H9 (cell line): ENCODE measurements around the gene PCNX2. TPM values are rescaled to one million over a fixed set of nuclear protein-coding genes. Genes with fewer than 3 reads are reported as not detected.

Source experiments
- DNase-seq: peaks from one replicate; pipeline ENCODE4 v3.0.0-alpha.2; 2017
- H2AFZ ChIP-seq: one replicate; pipeline ENCODE4 v1.6.1; 2013; ENCODE audit warnings: mild to moderate bottlenecking, low read length, control low read depth, moderate library complexity
- H2AK5ac ChIP-seq: 2 replicates; pipeline ENCODE4 v1.6.1; 2013; ENCODE audit warnings: low read length, control low read depth, mixed read lengths; ENCODE audit not compliant: insufficient read length
- H2BK120ac ChIP-seq: one replicate; pipeline ENCODE4 v1.6.1; 2013; ENCODE audit warnings: low read depth, mild to moderate bottlenecking, low read length, control low read depth, inconsistent platforms; ENCODE audit not compliant: poor library complexity, severe bottlenecking
- H2BK12ac ChIP-seq: 2 replicates; pipeline ENCODE4 v1.6.1; 2013; ENCODE audit warnings: low read length, control low read depth, mixed read lengths, low read depth; ENCODE audit not compliant: insufficient read length
- H2BK15ac ChIP-seq: 2 replicates; pipeline ENCODE4 v1.6.1; 2013; ENCODE audit warnings: low read depth, low read length, control low read depth
- H2BK20ac ChIP-seq: one replicate; pipeline ENCODE4 v1.6.1; 2013; ENCODE audit warnings: low read depth, mild to moderate bottlenecking, low read length, control low read depth, inconsistent platforms; ENCODE audit not compliant: poor library complexity, severe bottlenecking
- H2BK5ac ChIP-seq: 2 replicates; pipeline ENCODE4 v1.6.1; 2013; ENCODE audit warnings: low read length, control low read depth, mixed read lengths; ENCODE audit not compliant: insufficient read length
- H3K14ac ChIP-seq: 2 replicates; pipeline ENCODE4 v1.6.1; 2013; ENCODE audit warnings: low read length, control low read depth; ENCODE audit not compliant: insufficient read depth
- H3K18ac ChIP-seq: 2 replicates; pipeline ENCODE4 v1.6.1; 2013; ENCODE audit warnings: low read depth, mild to moderate bottlenecking, mixed read lengths, low read length, control low read depth; ENCODE audit not compliant: insufficient read length
- H3K23ac ChIP-seq: 2 replicates; pipeline ENCODE4 v1.6.1; 2013; ENCODE audit warnings: low read length, control low read depth, mixed read lengths, low read depth; ENCODE audit not compliant: insufficient read length
- H3K23me2 ChIP-seq: 2 replicates; pipeline ENCODE4 v1.6.1; 2013; ENCODE audit warnings: low read depth, mild to moderate bottlenecking, mixed read lengths, low read length, control low read depth; ENCODE audit not compliant: insufficient read length, poor library complexity, severe bottlenecking
- H3K27ac ChIP-seq: 2 replicates; pipeline ENCODE4 v1.5.1; 2013; ENCODE audit warnings: low read length, control low read depth, mixed read lengths, low read depth; ENCODE audit not compliant: insufficient read length
- H3K27me3 ChIP-seq: 2 replicates; pipeline ENCODE4 v1.6.1; 2013; ENCODE audit warnings: low read length, control low read depth, inconsistent platforms; ENCODE audit not compliant: insufficient read depth
- H3K4ac ChIP-seq: 2 replicates; pipeline ENCODE4 v1.6.1; 2013; ENCODE audit warnings: low read depth, mild to moderate bottlenecking, control low read depth, inconsistent platforms, low read length, moderate library complexity
- H3K4me1 ChIP-seq: 2 replicates; pipeline ENCODE4 v1.6.1; 2013; ENCODE audit warnings: low read length, control low read depth, inconsistent platforms; ENCODE audit not compliant: insufficient read depth
- H3K4me2 ChIP-seq: 2 replicates; pipeline ENCODE4 v1.6.1; 2013; ENCODE audit warnings: low read length, control low read depth, mixed read lengths; ENCODE audit not compliant: insufficient read length, insufficient read depth
- H3K56ac ChIP-seq: 2 replicates; pipeline ENCODE4 v1.6.1; 2013; ENCODE audit warnings: low read depth, mild to moderate bottlenecking, mixed read lengths, low read length, control low read depth; ENCODE audit not compliant: insufficient read length
- H3K79me1 ChIP-seq: 2 replicates; pipeline ENCODE4 v1.6.1; 2013; ENCODE audit warnings: low read depth, mild to moderate bottlenecking, moderate library complexity, low read length, control low read depth, inconsistent platforms; ENCODE audit not compliant: insufficient read depth, poor library complexity, severe bottlenecking
- H3K79me2 ChIP-seq: 2 replicates; pipeline ENCODE4 v1.6.1; 2013; ENCODE audit warnings: low read length, control low read depth, inconsistent platforms; ENCODE audit not compliant: insufficient read depth
- H3K9ac ChIP-seq: 2 replicates; pipeline ENCODE4 v1.6.1; 2013; ENCODE audit warnings: low read length, control low read depth, mixed read lengths; ENCODE audit not compliant: insufficient read length; ENCODE audit errors: extremely low read depth
- H3K9me3 ChIP-seq: one replicate; pipeline ENCODE4 v1.6.1; 2013; ENCODE audit warnings: low read depth, low read length, inconsistent platforms; ENCODE audit not compliant: control insufficient read depth
- H3T11ph ChIP-seq: one replicate; pipeline ENCODE4 v1.6.1; 2013; ENCODE audit warnings: mild to moderate bottlenecking, low read length, control low read depth, inconsistent platforms
- H4K20me1 ChIP-seq: one replicate; pipeline ENCODE4 v1.6.1; 2013; ENCODE audit not compliant: control insufficient read depth, insufficient read length, insufficient read depth
- H4K5ac ChIP-seq: 2 replicates; pipeline ENCODE4 v1.6.1; 2013; ENCODE audit warnings: low read depth, mild to moderate bottlenecking, mixed read lengths, low read length, control low read depth; ENCODE audit not compliant: insufficient read length
- H4K8ac ChIP-seq: replicated peaks from 2 replicates; pipeline ENCODE4 v1.6.1; 2013; ENCODE audit warnings: low read length, control low read depth, mixed read lengths, low read depth; ENCODE audit not compliant: insufficient read length
- H4K91ac ChIP-seq: 2 replicates; pipeline ENCODE4 v1.6.1; 2013; ENCODE audit warnings: low read depth, mild to moderate bottlenecking, moderate library complexity, mixed read lengths, low read length, control low read depth; ENCODE audit not compliant: insufficient read length
- H3K27ac Mint-ChIP-seq, 3 experiments: 2 replicates in 2 of 3; 3 replicates in 1 of 3; pipeline ENCODE4 v1.8.0; 2020 to 2021; ENCODE audit warnings: mixed read lengths in 3 of 3, mild to moderate bottlenecking in 1 of 3, moderate library complexity in 1 of 3
- H3K27me3 Mint-ChIP-seq: 2 replicates; pipeline ENCODE4 v1.8.0; 2021; ENCODE audit warnings: low read depth, mild to moderate bottlenecking, moderate library complexity, mixed read lengths
- H3K36me3 Mint-ChIP-seq, 3 experiments: 2 replicates in 2 of 3; 3 replicates in 1 of 3; pipeline ENCODE4 v1.8.0; 2020 to 2021; ENCODE audit warnings: low read depth in 3 of 3, mixed read lengths in 3 of 3; ENCODE audit not compliant: insufficient read depth in 1 of 3
- H3K4me1 Mint-ChIP-seq, 2 experiments: 2 replicates each; pipeline ENCODE4 v1.8.0; 2020; ENCODE audit warnings: mixed read lengths in 2 of 2
- H3K4me3 Mint-ChIP-seq, 2 experiments: 2 replicates in 1 of 2; 3 replicates in 1 of 2; pipeline ENCODE4 v1.8.0; 2020 to 2021; ENCODE audit warnings: mild to moderate bottlenecking in 2 of 2, mixed read lengths in 2 of 2, moderate library complexity in 1 of 2
- H3K9me3 Mint-ChIP-seq, 2 experiments: 2 replicates in 1 of 2; 3 replicates in 1 of 2; pipeline ENCODE4 v1.8.0; 2020; ENCODE audit warnings: mild to moderate bottlenecking in 2 of 2, mixed read lengths in 2 of 2, moderate library complexity in 1 of 2
- CTCF ChIP-seq: fragments of 200-600 bp; sonication (generic); conservative IDR thresholded peaks from 3 replicates; pipeline ENCODE4 v1.8.0; 2021; ENCODE audit warnings: antibody characterized with exemption, mild to moderate bottlenecking
- WGBS: extraction: QIAGEN DNeasy Blood & Tissue Kit; methylation state at CpG from one replicate; pipeline ENCODE4 v1.1.7; 2013; ENCODE audit warnings: missing lambda C conversion rate, low lambda C conversion rate, mixed read lengths; ENCODE audit not compliant: insufficient read length; ENCODE audit errors: extremely low coverage; 5-methylcytosine and 5-hydroxymethylcytosine counted together
- total RNA-seq: library from RNA; stranded (reverse); gene quantifications from 2 replicates; pipeline ENCODE4 v1.2.1, GENCODE V29; 2021

The PCNX2 gene
- total RNA-seq, 1 experiment from 2014 or later = 45.1 TPM

DNA sequence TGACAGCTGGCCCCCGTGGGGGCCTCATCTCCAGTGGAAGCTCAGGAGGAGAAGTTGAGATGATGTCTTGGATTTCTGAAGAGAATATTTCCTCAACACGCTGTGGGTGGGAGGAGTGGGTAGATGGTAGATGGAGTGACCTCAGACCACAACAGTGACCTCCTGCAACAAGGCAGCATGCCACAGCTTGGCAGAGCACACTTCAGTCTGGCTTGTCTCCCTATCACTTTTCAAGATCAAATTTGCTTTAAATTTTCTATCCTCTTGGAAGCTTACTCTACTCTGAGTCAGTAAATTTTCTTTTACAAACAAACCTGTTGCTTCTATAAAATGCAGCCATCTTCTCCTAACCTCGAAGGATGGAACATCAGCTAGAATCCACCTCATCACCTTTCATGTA lies 285.4 kb downstream of the PCNX2 start:
- Histone ChIP-seq H3T11ph (no peak overlapping the region), H4K8ac (no peak overlapping the region), H3K23me2 (no peaks in the 10 kb centered on the region), H3K27me3 (no peaks in the 10 kb centered on the region), H3K4ac (no peak overlapping the region), H3K23ac (no peak overlapping the region), H3K9ac (no peak overlapping the region), H2BK12ac (no peak overlapping the region), H2BK20ac (no peak overlapping the region), H2BK15ac (no peak overlapping the region), H4K91ac (no peak overlapping the region), H3K27ac (no peak overlapping the region), H3K18ac (no peak overlapping the region), H2BK5ac (no peak overlapping the region), H4K5ac (no peak overlapping the region), H3K4me2 (no peak overlapping the region), H3K4me1 (no peaks in the 10 kb centered on the region), H3K14ac (no peak overlapping the region), H2BK120ac (no peak overlapping the region), H2AK5ac (no peak overlapping the region), H3K79me2 (no peaks in the 10 kb centered on the region), H3K56ac (no peak overlapping the region), H3K9me3 (no peaks in the 10 kb centered on the region), H2AFZ (no peak overlapping the region), H3K79me1 (no peaks in the 10 kb centered on the region), H4K20me1 (no peaks in the 10 kb centered on the region)
- DNase-seq = no peak
- no peak overlapping the region for H3K4me3 Mint-ChIP-seq
- no peaks in the 10 kb centered on the region for H3K9me3 Mint-ChIP-seq
- H3K4me1 Mint-ChIP-seq = no peaks in the 10 kb centered on the region
- WGBS = no CpG with 5 or more reads among the region's 3 CpGs
- H3K36me3 Mint-ChIP-seq = peaks cover 16 to 33% (median 23%) of the 10 kb centered on the region in 3 experiments
- no peak for TF ChIP-seq CTCF
- no peak overlapping the region for H3K27ac Mint-ChIP-seq
- no peaks in the 10 kb centered on the region for H3K27me3 Mint-ChIP-seq
